GM13977 (cell line): ENCODE data around the gene PLXNA4.

Experiments
- DNase-seq: peaks from one replicate; pipeline ENCODE4 v3.0.0; 2012; ENCODE audit warnings: low spot score
- in situ Hi-C: fragments of 300-500 bp; cut with MboI; formaldehyde crosslinking; loops from one replicate; pipeline ENCODE4 v1.12.0; 2022; ENCODE audit warnings: low sequenced_read_pairs, low pct_unique_long_range_greater_than_20kb, mixed read lengths, inconsistent platforms; ENCODE audit not compliant: unreplicated experiment
- TF ChIP-seq, protein P1 (sequence below): IDR thresholded peaks from 2 replicates; pipeline ENCODE4 v1.5.1; 2012; ENCODE audit warnings: mild to moderate bottlenecking, control low read depth; ENCODE audit not compliant: insufficient read depth; ENCODE audit errors: extremely low read depth, missing control alignments

The PLXNA4 gene

DNA sequence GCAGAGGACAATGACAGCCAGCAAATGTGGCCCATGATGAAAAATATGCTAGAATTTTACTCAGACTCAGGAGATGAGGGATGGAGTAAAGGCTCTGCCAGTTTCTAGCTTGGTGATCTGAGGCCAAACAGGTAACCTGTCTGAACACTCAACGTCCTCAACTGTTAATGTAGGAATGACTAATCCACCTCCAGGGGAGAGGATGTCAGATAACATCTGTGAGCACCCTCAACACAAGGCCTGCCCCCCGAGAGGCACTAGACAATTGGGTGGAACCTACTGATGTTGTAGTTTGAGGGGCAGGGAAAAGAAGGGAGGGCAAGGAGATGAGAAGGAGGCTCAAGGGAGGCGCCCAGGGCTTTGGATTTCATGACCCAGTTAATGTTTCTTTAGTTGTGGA lies 445.1 kb downstream of the PLXNA4 start:
- no peak for DNase-seq
- in situ Hi-C loops = no loop called here
- TF ChIP-seq, protein P1, sequence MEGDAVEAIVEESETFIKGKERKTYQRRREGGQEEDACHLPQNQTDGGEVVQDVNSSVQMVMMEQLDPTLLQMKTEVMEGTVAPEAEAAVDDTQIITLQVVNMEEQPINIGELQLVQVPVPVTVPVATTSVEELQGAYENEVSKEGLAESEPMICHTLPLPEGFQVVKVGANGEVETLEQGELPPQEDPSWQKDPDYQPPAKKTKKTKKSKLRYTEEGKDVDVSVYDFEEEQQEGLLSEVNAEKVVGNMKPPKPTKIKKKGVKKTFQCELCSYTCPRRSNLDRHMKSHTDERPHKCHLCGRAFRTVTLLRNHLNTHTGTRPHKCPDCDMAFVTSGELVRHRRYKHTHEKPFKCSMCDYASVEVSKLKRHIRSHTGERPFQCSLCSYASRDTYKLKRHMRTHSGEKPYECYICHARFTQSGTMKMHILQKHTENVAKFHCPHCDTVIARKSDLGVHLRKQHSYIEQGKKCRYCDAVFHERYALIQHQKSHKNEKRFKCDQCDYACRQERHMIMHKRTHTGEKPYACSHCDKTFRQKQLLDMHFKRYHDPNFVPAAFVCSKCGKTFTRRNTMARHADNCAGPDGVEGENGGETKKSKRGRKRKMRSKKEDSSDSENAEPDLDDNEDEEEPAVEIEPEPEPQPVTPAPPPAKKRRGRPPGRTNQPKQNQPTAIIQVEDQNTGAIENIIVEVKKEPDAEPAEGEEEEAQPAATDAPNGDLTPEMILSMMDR = no peak

DNA sequence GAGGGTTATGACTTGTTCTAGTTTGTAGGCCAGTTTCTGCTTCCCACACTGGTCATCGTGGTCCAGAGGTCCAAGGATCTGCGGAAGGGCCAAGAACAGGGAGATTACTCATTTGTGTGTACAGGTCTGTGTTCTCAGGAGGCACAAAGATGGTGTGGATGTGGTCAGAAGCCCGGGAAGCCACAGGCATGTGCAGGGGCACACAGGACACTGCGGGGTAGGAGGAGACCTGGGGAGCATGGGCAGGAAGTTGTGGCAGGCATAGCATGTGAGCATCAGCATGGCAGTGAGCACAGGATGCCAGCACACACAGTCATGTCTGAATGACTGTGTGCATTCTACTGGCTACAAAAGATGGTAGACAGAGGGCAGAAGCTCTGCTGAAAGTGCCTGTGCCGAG lies 445.8 kb downstream of the PLXNA4 start:
- TF ChIP-seq, protein P1 = no peak

DNA sequence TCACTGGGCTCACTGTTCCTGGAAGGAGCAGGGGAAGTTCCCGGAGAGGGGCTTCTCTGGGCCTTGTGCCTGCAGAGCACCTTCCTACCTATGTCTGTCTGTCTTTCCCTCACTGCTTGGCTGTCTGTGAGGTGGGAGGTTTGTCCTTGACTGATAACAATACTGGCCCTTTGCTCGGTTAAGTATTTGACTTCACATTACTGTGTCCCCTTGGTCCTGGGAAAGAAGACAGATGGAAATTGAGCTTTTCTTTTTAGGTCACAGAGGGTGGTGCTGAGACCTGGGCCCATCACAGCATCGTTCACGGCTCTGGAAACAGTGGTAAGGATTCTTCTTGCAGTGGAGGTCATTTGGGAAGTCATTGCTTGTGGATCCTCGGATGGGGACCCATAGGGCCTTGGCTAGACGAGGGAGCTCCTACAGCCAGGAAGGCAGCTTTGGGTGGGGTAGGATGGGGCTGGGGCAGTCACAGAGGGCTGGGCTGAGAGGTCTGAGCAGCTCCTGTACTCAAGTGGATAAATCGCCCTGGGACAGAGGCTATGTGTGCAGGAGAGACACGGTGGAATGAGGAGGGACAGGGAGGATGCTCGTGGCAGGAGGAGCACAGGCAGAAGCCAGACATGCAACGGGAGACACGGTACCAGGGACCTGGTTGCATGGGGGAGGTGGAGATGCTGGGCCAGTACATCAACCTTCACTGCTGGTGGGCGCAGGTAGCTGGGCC lies 450.2 kb downstream of the PLXNA4 start:
- TF ChIP-seq, protein P1 = no peak
- in situ Hi-C loops = no loop called here
- no peak for DNase-seq

More for the DNA sequence above, 445.8 kb downstream of the PLXNA4 start:
- DNase-seq = no peak
- in situ Hi-C loops = no loop called here

DNA sequence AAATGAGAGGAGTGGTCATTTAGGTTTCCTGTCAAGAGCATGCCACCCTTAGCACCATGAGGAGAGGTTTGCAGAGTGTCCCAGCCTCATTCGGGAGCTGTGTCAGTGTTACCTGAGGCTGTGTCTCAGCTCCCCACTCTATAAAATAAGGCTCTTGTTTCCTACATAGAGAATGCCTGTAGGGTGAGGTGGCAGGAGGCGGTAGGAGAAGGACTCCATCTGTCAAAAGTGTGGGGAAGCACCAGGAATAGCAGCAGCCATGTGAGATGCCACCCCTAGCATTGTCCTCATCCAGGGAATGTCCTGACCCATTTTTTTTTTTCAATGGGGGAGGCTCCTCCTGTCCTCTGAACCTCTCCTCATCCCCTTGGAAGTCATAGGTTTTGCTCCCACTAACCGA lies 451.2 kb downstream of the PLXNA4 start:
- DNase-seq = no peak
- TF ChIP-seq, protein P1 = no peak
- in situ Hi-C loops = no loop called here

DNA sequence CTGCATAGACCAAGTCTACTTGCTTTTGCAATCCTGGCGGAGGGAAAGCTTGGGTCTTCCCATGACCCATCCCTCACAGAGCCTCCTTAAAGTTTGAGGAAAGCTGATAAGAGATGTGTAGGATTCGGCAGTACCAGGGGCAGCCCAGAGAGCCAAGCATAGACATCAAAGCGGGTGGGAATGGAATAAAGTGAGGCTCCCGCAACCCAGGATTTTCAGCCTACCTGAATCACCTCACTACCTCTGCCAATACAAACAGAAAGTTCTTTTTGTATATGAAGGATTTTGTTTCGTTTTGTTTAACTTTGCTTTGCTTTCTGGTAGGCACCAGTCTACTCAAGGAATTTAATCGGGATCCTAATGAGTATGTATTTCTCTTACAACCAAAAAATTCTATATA lies 451.7 kb downstream of the PLXNA4 start:
- no peak for DNase-seq
- TF ChIP-seq, protein P1 = no peak
- in situ Hi-C loops = no loop called here

DNA sequence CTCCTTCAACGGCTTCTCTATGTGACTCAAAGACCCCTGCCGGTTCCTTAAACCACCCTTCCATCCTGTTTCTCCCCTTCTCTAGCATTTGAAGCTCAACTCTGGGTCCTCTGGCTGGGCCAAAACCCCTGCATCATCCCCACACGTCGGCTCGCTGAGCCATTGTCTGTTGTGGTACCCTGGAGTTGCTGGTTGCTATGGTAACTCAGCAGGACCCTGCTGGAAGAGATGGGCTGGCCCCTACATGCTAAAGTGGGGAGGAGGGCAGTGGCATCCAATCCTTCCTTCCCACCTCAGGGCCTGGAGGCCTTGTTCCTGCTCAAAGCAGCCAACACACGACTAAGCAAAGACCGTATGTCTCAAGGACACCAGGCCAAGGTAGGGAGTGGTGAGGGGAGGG lies 452.5 kb downstream of the PLXNA4 start:
- in situ Hi-C loops = no loop called here
- no peak for DNase-seq
- TF ChIP-seq, protein P1 = no peak

DNA sequence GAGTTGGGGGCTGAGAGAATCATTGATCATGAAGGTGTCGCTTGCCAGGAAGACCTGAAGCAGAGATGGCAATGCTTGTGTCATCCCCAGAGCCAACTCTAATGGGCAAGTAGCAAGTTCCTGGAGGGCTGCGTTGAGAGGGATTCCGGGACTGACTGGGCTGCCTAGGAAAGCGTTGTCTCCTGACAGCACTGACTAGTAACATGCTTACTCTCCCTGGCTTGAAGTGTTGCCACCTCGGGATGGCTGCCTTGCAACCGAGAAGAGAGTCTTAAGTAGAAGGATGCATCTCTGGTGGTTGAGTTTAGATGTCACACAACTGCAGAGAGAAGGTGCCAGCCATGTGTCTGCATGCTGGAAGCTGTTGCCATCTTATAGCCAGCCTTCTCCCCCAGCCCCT lies 453.4 kb downstream of the PLXNA4 start:
- DNase-seq = no peak
- in situ Hi-C loops = no loop called here
- TF ChIP-seq, protein P1 = no peak
